ENCODE data around the gene PIK3C3.

PIK3C3 gene

DNA sequence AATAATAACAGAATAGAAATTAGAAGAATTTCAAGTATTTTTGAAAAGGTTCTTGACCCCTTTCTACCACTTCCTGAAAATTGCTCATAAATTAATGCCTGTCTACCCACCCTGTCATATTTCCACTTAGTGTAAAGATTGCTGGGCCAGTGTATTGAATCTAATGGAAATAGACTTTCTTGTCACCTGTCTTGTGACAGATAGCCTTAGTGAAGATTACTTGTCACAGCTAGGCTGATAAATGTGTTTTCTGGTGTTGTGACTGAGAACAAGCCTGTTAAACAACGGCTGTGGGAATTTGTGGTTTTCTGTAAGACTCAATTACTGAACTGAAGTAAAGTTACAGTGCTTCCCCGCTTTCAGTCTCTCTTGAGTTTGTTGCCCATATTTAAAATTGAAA lies 37.0 kb downstream of the PIK3C3 start:
- DNase-seq (ENCODE audit: low read depth in 2 of 2) = peak in 1 of 2 donors; percentile 10
- TF ChIP-seq, protein P1, sequence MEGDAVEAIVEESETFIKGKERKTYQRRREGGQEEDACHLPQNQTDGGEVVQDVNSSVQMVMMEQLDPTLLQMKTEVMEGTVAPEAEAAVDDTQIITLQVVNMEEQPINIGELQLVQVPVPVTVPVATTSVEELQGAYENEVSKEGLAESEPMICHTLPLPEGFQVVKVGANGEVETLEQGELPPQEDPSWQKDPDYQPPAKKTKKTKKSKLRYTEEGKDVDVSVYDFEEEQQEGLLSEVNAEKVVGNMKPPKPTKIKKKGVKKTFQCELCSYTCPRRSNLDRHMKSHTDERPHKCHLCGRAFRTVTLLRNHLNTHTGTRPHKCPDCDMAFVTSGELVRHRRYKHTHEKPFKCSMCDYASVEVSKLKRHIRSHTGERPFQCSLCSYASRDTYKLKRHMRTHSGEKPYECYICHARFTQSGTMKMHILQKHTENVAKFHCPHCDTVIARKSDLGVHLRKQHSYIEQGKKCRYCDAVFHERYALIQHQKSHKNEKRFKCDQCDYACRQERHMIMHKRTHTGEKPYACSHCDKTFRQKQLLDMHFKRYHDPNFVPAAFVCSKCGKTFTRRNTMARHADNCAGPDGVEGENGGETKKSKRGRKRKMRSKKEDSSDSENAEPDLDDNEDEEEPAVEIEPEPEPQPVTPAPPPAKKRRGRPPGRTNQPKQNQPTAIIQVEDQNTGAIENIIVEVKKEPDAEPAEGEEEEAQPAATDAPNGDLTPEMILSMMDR (IDR thresholded peaks at IDR 0.05; ENCODE audit: low read depth, low read length) = no peak
- H3K4me3 ChIP-seq (replicated peaks in 1 of 2; ENCODE audit: low read depth in 2 of 2, low read length in 2 of 2) = no peak overlapping the region

DNA sequence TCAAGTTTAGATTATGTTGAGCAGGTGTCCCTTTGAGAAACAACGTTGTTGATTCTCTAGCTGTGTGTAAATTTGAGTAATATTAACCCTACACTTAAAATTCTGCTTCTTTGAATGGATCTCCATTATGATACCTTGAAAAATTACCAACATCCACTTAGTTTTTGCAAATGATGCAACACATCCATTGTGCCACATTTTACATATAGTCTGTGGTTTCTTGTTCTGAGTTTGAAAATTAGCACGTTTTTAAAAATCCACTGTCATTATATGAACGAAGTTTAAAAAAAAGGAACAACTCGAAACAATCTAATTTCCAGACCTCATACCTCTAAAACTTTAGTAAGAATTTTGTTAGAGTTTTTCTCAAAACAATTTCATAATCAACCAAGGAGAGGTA lies 37.7 kb downstream of the PIK3C3 start:
- no peak for DNase-seq (ENCODE audit: low read depth in 2 of 2)
- no peak overlapping the region for H3K4me3 ChIP-seq (replicated peaks in 1 of 2; ENCODE audit: low read depth in 2 of 2, low read length in 2 of 2)
- TF ChIP-seq, protein P1 (IDR thresholded peaks at IDR 0.05; ENCODE audit: low read depth, low read length) = no peak

DNA sequence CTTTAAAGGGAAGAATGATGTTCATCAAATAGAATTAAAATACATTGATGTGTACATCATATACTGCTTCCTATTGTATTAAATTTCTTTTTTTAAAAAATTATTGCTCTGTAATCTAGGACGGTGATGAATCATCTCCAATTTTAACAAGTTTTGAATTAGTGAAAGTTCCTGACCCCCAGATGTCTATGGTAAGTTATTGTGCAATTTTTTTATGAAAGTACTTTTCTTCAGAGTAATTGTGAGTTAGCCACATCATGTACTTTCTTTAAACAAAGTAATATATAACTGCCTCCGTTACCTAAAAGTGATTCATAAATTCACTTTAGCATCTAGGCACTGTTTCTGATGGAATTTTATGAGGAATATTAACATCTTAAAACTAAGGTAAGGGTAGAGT lies 38.1 kb downstream of the PIK3C3 start:
- no peak overlapping the region for H3K4me3 ChIP-seq (replicated peaks in 1 of 2; ENCODE audit: low read depth in 2 of 2, low read length in 2 of 2)
- TF ChIP-seq, protein P1 (IDR thresholded peaks at IDR 0.05; ENCODE audit: low read depth, low read length) = no peak
- no peak for DNase-seq (ENCODE audit: low read depth in 2 of 2)

DNA sequence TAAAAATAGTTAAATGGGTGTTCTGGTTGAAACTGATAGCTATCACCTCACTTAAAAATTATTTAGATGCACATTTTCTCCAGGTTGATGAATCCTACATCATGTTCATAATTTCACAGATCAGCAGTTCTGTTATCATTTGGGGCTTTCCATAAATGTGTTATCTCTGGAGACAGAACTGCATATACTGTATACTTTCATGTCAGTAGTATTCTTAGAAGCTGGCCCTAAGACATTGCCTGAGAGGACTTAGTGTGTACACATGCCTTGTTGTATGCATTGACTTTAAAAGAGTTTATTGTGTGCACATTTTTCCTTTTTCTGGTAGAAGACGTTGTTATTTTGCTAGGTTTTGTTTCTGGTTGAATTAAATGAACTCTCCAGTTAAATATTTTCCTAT lies 41.0 kb downstream of the PIK3C3 start:
- H3K4me3 ChIP-seq (replicated peaks in 1 of 2; ENCODE audit: low read depth in 2 of 2, low read length in 2 of 2) = no peak overlapping the region
- TF ChIP-seq, protein P1 (IDR thresholded peaks at IDR 0.05; ENCODE audit: low read depth, low read length) = no peak
- DNase-seq (ENCODE audit: low read depth in 2 of 2) = no peak

DNA sequence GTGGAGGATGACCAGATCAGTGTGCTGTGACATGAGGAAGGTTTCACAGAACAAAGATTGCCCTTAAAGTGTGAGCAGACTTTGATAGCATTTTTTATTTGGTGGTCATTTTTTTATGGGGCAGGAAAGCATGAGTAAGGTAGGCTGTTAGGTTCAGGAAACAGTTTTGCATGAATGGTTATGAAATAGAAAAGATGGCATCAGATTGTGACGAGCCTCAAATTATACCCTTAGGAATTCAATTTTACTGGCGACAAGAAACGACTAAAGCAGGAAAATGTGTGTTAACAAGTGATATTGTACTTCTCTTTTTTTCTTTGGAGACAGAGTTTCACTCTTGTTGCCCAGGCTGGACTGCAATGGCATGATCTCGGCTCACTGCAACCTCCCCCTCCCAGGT lies 44.7 kb downstream of the PIK3C3 start:
- TF ChIP-seq, protein P1 (IDR thresholded peaks at IDR 0.05; ENCODE audit: low read depth, low read length) = no peak
- H3K4me3 ChIP-seq (replicated peaks in 1 of 2; ENCODE audit: low read depth in 2 of 2, low read length in 2 of 2) = no peak overlapping the region
- no peak for DNase-seq (ENCODE audit: low read depth in 2 of 2)

DNA sequence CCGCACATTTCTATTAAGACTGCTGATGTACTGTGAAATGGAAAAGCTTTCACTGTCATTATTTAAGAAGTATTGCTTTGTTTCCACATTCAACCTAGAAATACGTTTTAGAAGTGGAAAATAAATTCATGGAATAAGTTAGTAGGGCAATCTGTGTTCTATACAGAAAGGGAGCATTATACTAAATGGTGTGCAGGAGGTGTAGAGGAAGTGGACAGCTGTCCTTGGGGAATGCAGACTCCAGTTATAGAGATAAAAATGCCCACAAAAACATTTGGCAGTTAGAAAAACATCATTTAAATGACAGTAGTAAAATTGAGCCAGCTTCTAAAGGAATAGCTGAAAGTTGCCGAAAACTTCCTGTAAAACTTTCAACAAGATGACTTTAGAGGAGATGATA lies 46.8 kb downstream of the PIK3C3 start:
- DNase-seq (ENCODE audit: low read depth in 2 of 2) = peak in 1 of 2 donors; percentile 14
- TF ChIP-seq, protein P1 (IDR thresholded peaks at IDR 0.05; ENCODE audit: low read depth, low read length) = no peak
- H3K4me3 ChIP-seq (replicated peaks in 1 of 2; ENCODE audit: low read depth in 2 of 2, low read length in 2 of 2) = no peak overlapping the region

DNA sequence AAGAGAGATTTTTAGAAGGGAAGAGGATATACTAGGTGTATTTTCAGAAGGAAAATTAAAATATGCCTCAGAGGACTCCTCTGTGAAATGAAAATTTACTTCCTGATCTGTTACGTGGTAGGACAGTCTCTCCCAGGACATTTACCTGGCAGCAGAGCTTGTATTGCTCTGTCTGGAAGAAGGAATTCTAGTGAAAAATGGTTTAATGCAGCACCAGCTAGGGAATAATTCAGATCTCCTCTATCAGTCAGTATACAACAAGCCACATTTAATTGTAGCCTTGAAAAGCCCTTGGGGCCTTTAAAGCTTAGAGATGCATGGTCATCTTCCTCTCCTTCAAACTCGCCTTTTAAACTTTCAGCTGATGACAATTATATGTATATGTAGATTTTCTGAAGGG lies 49.6 kb downstream of the PIK3C3 start:
- no peak for DNase-seq (ENCODE audit: low read depth in 2 of 2)
- no peak overlapping the region for H3K4me3 ChIP-seq (replicated peaks in 1 of 2; ENCODE audit: low read depth in 2 of 2, low read length in 2 of 2)
- TF ChIP-seq, protein P1 (IDR thresholded peaks at IDR 0.05; ENCODE audit: low read depth, low read length) = no peak

Measured in cardiac fibroblast (primary cell).